OCI-LY7 (cell line): ENCODE results near the gene ALDH6A1. TPM values are rescaled to one million over a fixed set of nuclear protein-coding genes. Genes with fewer than 3 reads are reported as not detected.
A peak's percentile ranks its signal among the peaks of the same experiment; 100 is the strongest.

ENCODE experiments used
- BruUV-seq: library from RNA; stranded (reverse); fragments of 400-500 nt; replicated peaks from 2 replicates; lab custom pipeline; 2021; lab: Mats Ljungman, UMichigan
- CTCF ChIA-PET: fragments of 300-600 bp; sonication (Branson Sonifier 250); formaldehyde crosslinking; loops from one replicate; lab custom pipeline; 2022; ENCODE audit warnings: antibody characterized with exemption; ENCODE audit not compliant: unreplicated experiment; lab: Charles Lee
- POLR2A ChIA-PET: fragments of 300-600 bp; sonication (Branson Sonifier 250); formaldehyde crosslinking; loops from one replicate; lab custom pipeline; 2022; ENCODE audit warnings: antibody characterized with exemption; lab: Charles Lee
- DNase-seq: peaks from one replicate; pipeline ENCODE4 v3.0.0-alpha.2; 2015; ENCODE audit warnings: low spot score
- H2AFZ ChIP-seq: fragments of 200-600 bp; sonication (generic), shearing (Covaris generic); 2 replicates; pipeline ENCODE4 v1.6.1; 2014; ENCODE audit warnings: mild to moderate bottlenecking, antibody characterized with exemption, low read length, moderate library complexity
- H3K27ac ChIP-seq: fragments of 200-600 bp; sonication (generic); 2 replicates; pipeline ENCODE4 v1.5.1; 2014; ENCODE audit warnings: mixed run types, low read depth, mild to moderate bottlenecking, moderate library complexity, low read length, inconsistent platforms; ENCODE audit not compliant: poor library complexity, severe bottlenecking
- H3K36me3 ChIP-seq: fragments of 200-600 bp; sonication (generic); 2 replicates; pipeline ENCODE4 v1.6.1; 2014; ENCODE audit warnings: mild to moderate bottlenecking, antibody characterized with exemption, low read length, moderate library complexity, mixed read lengths; ENCODE audit not compliant: insufficient read depth
- H3K4me1 ChIP-seq: fragments of 200-600 bp; sonication (generic); 2 replicates; pipeline ENCODE4 v1.5.1; 2014; ENCODE audit warnings: mild to moderate bottlenecking, low read length; ENCODE audit not compliant: insufficient read depth, poor library complexity, severe bottlenecking
- H3K4me2 ChIP-seq: fragments of 200-600 bp; sonication (generic); 2 replicates; pipeline ENCODE4 v1.6.1; 2014; ENCODE audit warnings: mild to moderate bottlenecking, low read length
- H3K4me3 ChIP-seq: fragments of 200-600 bp; sonication (generic); 2 replicates; pipeline ENCODE4 v1.5.1; 2014; ENCODE audit warnings: mild to moderate bottlenecking, low read depth, low read length; ENCODE audit not compliant: poor library complexity, severe bottlenecking
- H3K79me2 ChIP-seq: fragments of 200-600 bp; sonication (generic); 2 replicates; pipeline ENCODE4 v1.6.1; 2016; ENCODE audit warnings: low read depth, mild to moderate bottlenecking, low read length, moderate library complexity, mixed read lengths; ENCODE audit not compliant: insufficient read depth
- H3K9me2 ChIP-seq: fragments of 200-600 bp; sonication (generic); 2 replicates; pipeline ENCODE4 v1.6.1; 2016; ENCODE audit warnings: mild to moderate bottlenecking, low read length, mixed read lengths; ENCODE audit not compliant: insufficient read depth
- H3K9me3 ChIP-seq: fragments of 200-600 bp; sonication (generic); 2 replicates; pipeline ENCODE4 v1.6.1; 2014; ENCODE audit warnings: mild to moderate bottlenecking, mixed run types, low read length, mixed read lengths
- H4K20me1 ChIP-seq: fragments of 200-600 bp; sonication (generic); 2 replicates; pipeline ENCODE4 v1.6.1; 2014; ENCODE audit warnings: mild to moderate bottlenecking, antibody characterized with exemption, low read length, moderate library complexity, mixed read lengths; ENCODE audit not compliant: insufficient read depth
- CTCF ChIP-seq: fragments of 200-600 bp; sonication (generic); conservative IDR thresholded peaks from 2 replicates; pipeline ENCODE4 v1.5.1; 2014; ENCODE audit warnings: mild to moderate bottlenecking, antibody characterized with exemption, low read length, moderate library complexity, mixed read lengths
- EZH2phosphoT487 ChIP-seq: fragments of 200-600 bp; sonication (generic); IDR thresholded peaks from 2 replicates; pipeline ENCODE4 v1.6.1; 2018; ENCODE audit warnings: low read depth, borderline replicate concordance, mild to moderate bottlenecking, mixed run types, antibody characterized with exemption, low read length, moderate library complexity, mixed read lengths
- intact Hi-C: fragments of 100-400 bp; cut with micrococcal nuclease; formaldehyde crosslinking; loops from one replicate; pipeline ENCODE4 v1.10.0; 2022; ENCODE audit not compliant: unreplicated experiment
- total RNA-seq, 2 experiments: library from RNA; depleted of rRNA in 1 of 2; stranded (reverse); fragments of >200 nt in 1 of 2; shearing (Covaris generic) in 1 of 2; gene quantifications; 2 replicates each; pipeline ENCODE4 v1.2.3, GENCODE V29; 2014 to 2022

ALDH6A1 gene
- total RNA-seq, 2 experiments from 2014 or later = 17.0 to 20.7 TPM

- peak overlapping the region; percentile 86 for H3K4me3 ChIP-seq
These were observed 64.7 kb downstream of the ALDH6A1 start for GRCh38 chr14:74019408-74020137.

DNA sequence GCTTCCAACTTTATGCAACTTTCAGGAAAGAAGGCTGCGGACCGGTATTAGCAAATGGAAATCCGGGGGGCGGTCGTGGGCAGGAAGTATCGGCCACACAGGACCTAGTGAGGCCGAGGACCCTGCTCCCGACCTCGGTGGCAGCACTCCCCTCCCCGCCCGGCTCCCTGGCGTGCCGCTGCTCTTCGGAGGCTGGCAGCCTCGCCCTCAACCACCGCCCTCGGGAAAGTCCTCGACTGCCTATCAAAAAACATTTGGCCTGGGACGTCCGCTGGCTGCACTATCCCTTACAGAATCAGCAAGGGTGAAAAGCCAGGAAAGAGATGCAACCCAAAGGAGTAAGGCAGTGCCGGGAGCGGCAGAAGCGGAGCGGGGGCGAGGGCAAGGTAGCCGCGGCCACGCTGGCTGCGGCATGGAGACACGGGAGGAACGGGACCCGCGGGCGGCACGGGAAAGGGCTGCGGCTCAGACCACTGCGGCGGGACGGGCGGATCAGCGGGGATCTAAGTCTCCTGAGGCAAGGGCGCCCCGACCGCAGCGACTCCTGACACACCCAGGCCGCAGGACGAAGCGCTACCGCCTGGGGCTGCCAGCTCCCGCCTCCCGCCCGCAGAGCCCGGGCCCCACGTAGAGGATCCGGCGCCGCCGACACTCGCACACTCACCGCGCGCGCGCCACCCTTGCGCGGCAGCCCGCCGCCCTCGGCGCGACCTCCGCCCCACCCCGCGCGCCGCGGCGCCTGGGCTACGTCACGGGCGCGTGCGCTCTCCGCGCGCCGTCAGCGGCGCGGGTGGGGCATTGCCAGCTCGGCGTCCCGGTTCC, 65.5 kb downstream of the ALDH6A1 start, which contains the start of the genes BBOF1 and ENTPD5:
TSS of gene BBOF1 (plus strand) at position 764 of the 822 bp plus-strand sequence. CDS start 130 bp downstream, outside the sequence.
TSS of gene ENTPD5 (minus strand) at position 703 of the 822 bp plus-strand sequence. CDS start 31,186 bp downstream, outside the sequence.
- BruUV-seq = no TSS peak
- TF ChIP-seq CTCF = no peak
- no peak for TF ChIP-seq EZH2phosphoT487
- ChIA-PET CTCF (no interaction called here), POLR2A (no interaction called here)
- peaks cover 3% of the 10 kb centered on the region for H3K4me1 ChIP-seq
- no peaks in the 10 kb centered on the region for H3K36me3 ChIP-seq
- H4K20me1 ChIP-seq = no peaks in the 10 kb centered on the region
- peak within 1 kb of the TSS; percentile 31 for H3K27ac ChIP-seq
- H3K4me2 ChIP-seq = peak within 1 kb of the TSS; percentile 88
- peak within 1 kb of the TSS; percentile 92 for H2AFZ ChIP-seq
- intact Hi-C loops = loop anchor here (2.0 to 5.0 kb wide), 3 partner anchors 66 to 131 kb away; partner anchors contain the start of genes ALDH6A1, COQ6, FAM161B and LIN52
- no peaks in the 10 kb centered on the region for H3K9me2 ChIP-seq
- no peaks in the 10 kb centered on the region for H3K9me3 ChIP-seq
- DNase-seq = peak; percentile 84
- H3K4me3 ChIP-seq = peak within 1 kb of the TSS; percentile 86
- no peaks in the 10 kb centered on the region for H3K79me2 ChIP-seq

More at GRCh38 chr14:74019408-74020137, 64.7 kb downstream of the ALDH6A1 start:
- POLR2A ChIA-PET = no interaction called here
- H3K27ac ChIP-seq = no peak overlapping the region
- intact Hi-C loops = loop anchor here (2.0 to 5.0 kb wide), 3 partner anchors 65 to 132 kb away; partner anchors contain the start of genes ALDH6A1, COQ6, FAM161B and LIN52
- H3K9me2 ChIP-seq = no peaks in the 10 kb centered on the region
- no peaks in the 10 kb centered on the region for H3K36me3 ChIP-seq
- CTCF ChIA-PET = no interaction called here
- peak overlapping the region; percentile 88 for H3K4me2 ChIP-seq
- peak overlapping the region; percentile 78 for H2AFZ ChIP-seq
- no peaks in the 10 kb centered on the region for H4K20me1 ChIP-seq
- no peak for DNase-seq
- H3K79me2 ChIP-seq = no peaks in the 10 kb centered on the region
- H3K4me1 ChIP-seq = peaks cover 3% of the 10 kb centered on the region
- H3K9me3 ChIP-seq = no peaks in the 10 kb centered on the region
- no peak for TF ChIP-seq EZH2phosphoT487
- TF ChIP-seq CTCF = no peak
- BruUV-seq = TSS peak; percentile 67
